Measurements from ENCODE around the gene AGAP2. TPM values are rescaled to one million over a fixed set of nuclear protein-coding genes. Genes with fewer than 3 reads are reported as not detected.
A peak's percentile ranks its signal among the peaks of the same experiment; 100 is the strongest.

The AGAP2 gene
- total and polyA plus RNA-seq, 9 of the 15 experiments (the other 6 are each of a cell fraction or from before 2014, with no cell fraction given), result 0.04 to 0.77 (median 0.28) TPM; not detected in 1

DNA sequence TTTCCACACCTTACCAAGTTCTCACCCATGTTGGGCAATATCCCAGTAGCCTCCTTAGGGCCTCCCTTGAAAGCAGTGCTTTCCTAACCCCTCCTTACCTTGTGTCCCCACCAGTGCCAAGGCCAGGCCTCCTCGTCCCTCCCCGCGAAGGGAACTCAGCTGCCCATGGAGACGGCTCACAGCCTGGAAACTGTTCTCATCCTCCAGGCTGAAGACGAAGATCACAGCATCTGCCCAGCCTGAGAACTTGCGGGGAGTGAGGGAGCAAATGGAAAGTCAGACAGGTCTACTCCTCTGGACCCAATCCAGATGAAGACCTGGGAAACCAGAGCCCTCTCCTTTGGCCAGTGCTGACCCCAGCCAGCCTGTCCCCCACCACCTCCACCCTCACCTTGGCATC lies 4.6 kb downstream of the AGAP2 start:
- TF ChIP-seq, protein P1, sequence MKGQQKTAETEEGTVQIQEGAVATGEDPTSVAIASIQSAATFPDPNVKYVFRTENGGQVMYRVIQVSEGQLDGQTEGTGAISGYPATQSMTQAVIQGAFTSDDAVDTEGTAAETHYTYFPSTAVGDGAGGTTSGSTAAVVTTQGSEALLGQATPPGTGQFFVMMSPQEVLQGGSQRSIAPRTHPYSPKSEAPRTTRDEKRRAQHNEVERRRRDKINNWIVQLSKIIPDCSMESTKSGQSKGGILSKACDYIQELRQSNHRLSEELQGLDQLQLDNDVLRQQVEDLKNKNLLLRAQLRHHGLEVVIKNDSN (CRISPR knock-in tag; IDR thresholded peaks at IDR 0.05), result 0 out of 2 replicates have a peak, but pooled peaks have one; percentile 2
- TF ChIP-seq PRMT5 (CRISPR knock-in tag; IDR thresholded peaks at IDR 0.05), result no peak
- H3K4me3 ChIP-seq, result no peak overlapping the region
- in situ Hi-C loops (cut with MboI), result loop anchor here (5.0 kb wide), 1 partner anchor 107 kb away; no protein-coding TSS in a partner anchor
- ChIA-PET CTCF (ENCODE audit: low intra/inter-chr PET ratio) (no interaction called here), POLR2A (interaction anchor here (0.8 to 3.5 kb wide), 2 partner anchors 11 to 14 kb away, joined by 3 to 15 read pairs; partner anchors contain the start of gene TSPAN31)
- no peaks in the 10 kb centered on the region for H3K79me2 ChIP-seq (ENCODE audit: control insufficient read depth, insufficient read depth, low read length)
- WGBS (ENCODE audit: insufficient coverage, low coverage, missing lambda C conversion rate), result 0% methylated on average over 6 of the region's 6 CpGs
- no peak overlapping the region for H2AFZ ChIP-seq (ENCODE audit: low read depth, low read length)
- no peak for DNase-seq (ENCODE audit: extremely low read depth in 1 of 4, low spot score in 3 of 4)
- H3K9me1 ChIP-seq (ENCODE audit: control insufficient read depth, insufficient read depth, low read length), result peaks cover 4% of the 10 kb centered on the region
- H3K27ac ChIP-seq (ENCODE audit: extremely low read depth, low read depth, low read length), result no peak overlapping the region
- ATAC-seq, result no peak
- H3K4me1 ChIP-seq (replicated peaks in 1 of 2; ENCODE audit: control insufficient read depth in 2 of 2, insufficient read depth in 2 of 2, low read length in 2 of 2), result peaks cover 9 to 28% of the 10 kb centered on the region in 2 experiments; a peak in 4 of 5 replicates
- H4K20me1 ChIP-seq (replicated peaks; ENCODE audit: control insufficient read depth, insufficient read depth, low read length), result no peaks in the 10 kb centered on the region; the same call in 1 of the 2 replicates
- no peaks in the 10 kb centered on the region for H3K9me3 ChIP-seq (replicated peaks; ENCODE audit: control insufficient read depth, insufficient read depth, low read depth, low read length)
- intact Hi-C loops (cut with micrococcal nuclease), result no loop called here
- no TSS peak for BruUV-seq (replicated peaks)
- peaks cover 35 to 64% of the 10 kb centered on the region in 2 experiments for H3K27me3 ChIP-seq (ENCODE audit: control insufficient read depth in 2 of 2, insufficient read depth in 2 of 2, low read length in 2 of 2)
- no peaks in the 10 kb centered on the region for H3K36me3 ChIP-seq (ENCODE audit: control insufficient read depth, insufficient read depth, low read length)
- H3K9ac ChIP-seq (ENCODE audit: insufficient read depth in 1 of 2, low read depth in 2 of 2, low read length in 2 of 2), result no peak overlapping the region; a peak in 1 of 4 replicates
- H3K4me2 ChIP-seq (ENCODE audit: insufficient read depth, low read length), result no peak overlapping the region
- no peak for FAIRE-seq
